HG03039 (cell line): Measurements from ENCODE around the gene ZBTB20.

Source experiments
- ATAC-seq: cut with Tn5 transposase; IDR thresholded peaks from one replicate; pipeline ENCODE4 v1.9.1; 2021; ENCODE audit warnings: mild to moderate bottlenecking, moderate library complexity; ENCODE audit not compliant: unreplicated experiment

ZBTB20 gene

DNA sequence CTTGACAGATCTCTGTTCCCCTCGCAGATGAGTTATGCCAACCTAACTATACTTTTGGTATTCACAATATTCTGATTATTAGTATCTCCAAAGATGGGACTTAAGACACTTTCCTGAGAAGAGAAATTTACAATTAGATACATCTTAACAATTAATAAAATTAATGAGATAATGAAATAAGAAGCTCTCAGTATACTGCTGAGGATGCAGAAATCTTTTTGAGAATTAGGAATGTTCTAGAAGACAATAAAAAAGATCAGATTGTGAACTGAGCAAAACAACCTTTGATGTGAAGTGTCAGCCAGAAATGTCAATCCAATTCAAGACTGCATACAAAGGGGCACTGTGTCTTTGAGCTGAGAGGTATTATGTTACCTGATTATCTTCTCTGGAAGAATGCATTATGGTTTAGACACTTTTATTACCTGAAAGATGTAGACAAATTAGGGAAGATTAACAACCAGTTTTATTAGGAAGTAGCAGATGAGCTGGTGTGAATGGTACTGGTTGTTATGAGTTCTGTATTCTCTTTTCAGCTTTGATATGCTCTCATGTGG, 590.4 kb downstream of the ZBTB20 start:
- no peak for ATAC-seq

DNA sequence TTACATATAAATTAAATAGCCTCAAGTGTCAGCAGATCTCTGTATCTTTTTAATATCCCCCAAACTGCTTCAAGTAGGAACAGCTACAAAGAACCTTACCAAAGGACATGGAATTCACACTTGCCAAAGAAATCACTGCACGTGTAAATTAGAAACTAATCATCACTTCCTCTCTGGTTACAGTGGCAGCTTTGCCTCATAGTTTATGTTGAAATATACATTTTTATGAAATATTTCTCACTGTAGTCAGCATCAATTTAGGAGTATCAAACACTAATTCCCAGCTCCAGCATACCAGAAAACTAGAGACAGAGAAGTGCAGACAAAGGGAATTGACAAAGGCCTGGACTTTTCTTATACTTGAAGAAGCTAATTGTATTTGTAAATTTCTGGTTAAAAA, 592.4 kb downstream of the ZBTB20 start:
- no peak for ATAC-seq

DNA sequence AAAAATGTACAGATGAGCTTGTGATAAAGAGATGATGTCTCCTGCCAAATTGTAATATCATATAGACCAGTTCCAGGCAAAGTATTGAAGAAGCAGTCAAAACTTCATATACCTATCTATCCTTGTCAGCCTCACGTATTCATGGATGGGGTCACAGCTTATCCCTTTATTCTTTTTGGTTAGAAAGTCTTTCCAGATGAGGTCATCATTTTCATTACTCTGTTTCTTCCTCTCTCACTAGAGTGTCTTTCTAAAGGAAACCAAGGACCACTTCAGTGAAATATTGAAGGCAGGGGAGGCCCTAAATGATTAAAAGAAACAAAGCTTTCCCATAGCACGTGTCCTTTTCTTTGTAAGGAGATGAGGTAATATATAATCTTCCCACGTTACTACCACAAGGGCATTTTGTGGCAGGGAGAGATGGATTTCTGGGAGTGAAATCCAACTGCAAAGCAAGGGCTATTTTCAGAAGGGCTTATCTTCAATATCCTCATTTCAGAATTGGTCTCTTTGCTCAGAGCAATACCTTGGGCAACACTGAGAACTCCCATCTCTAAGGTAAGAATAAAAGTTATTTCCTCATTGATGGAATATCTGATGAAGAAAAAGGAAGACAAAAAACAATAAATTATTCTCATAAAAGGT, 593.0 kb downstream of the ZBTB20 start:
- ATAC-seq = no peak

DNA sequence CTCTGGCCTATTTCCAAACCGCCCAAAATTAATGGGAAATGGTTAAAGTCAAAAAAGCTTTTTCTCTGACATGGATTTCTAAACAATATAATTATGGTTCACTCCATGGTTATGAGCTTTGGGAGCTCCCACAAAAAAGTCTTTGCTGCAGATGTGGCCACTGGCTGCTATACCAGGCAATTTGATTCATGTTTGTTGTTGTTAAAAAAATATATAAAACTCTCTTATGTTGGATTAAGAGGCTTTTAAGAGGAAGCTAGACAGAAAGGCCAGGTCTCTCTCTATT, 594.6 kb downstream of the ZBTB20 start:
- ATAC-seq = no peak

DNA sequence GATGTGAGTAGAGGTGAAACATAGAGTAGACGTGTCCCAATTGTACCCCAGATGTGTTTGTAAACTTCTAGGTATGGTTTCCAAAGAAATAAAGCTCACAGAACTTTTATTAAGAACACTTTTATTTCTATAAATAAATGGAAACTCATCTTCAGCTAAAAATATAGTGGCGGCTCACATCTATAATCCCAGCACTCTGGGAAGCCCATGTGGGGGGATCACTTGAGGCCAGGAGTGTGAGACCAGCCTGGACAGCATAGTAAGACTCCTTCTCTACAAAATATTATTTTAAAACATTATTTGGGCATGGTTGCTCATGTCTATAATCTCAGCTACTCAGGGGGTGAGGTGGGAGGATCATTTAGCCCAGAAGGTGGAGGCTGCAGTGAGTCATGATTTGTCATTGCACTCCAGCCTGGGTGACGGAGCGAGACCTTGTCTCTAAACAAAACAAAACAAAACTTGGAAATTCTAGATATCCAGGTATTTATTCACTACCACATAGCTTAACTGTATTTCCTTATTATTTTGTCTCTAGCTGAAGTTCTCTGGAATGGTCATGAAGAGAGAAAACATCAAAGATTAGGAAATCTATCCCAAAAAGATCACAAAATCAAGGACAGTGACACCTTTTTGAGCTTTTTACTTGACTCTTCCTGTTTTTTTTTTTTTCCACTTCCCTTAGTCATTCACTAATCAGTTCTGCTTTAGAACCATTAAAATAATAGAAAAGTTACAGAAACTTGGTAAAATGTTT, 595.1 kb downstream of the ZBTB20 start:
- ATAC-seq = no peak

DNA sequence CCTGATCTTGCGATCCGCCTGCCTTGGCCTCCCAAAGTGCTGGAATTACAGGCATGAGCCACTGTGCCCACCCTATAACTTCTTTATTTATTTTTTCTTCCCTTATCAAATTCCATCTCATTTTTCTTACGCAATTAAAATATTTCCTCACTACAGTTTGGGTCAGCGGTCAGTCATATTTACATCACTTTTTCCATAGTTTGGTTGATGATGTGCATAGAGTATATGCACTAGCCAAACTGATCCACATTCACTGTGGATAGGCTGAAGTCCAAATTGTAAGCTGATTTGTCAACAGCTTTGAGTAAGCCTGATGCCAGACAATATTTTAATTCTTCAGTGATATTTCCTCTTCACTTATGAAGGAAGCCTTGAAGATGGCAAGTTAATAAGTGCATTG, 596.9 kb downstream of the ZBTB20 start:
- no peak for ATAC-seq

DNA sequence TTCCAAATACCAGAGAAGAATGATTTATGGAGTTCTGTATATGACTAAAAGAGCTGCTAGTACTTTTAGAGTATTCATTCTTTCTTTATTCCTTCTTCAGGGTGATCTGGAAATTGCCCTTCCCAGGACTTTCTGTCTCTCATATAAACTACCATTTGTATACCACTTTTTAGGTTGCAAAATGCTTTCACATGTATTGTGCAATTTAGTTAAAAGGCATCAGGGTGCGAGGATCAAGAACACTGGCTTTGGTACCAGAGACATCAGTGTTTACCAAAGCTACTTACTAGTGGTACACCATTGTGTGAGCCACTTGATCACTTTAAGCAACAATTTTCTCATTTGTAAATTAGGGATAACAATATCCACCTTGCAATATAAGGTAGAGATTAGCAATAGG, 601.9 kb downstream of the ZBTB20 start:
- no peak for ATAC-seq

DNA sequence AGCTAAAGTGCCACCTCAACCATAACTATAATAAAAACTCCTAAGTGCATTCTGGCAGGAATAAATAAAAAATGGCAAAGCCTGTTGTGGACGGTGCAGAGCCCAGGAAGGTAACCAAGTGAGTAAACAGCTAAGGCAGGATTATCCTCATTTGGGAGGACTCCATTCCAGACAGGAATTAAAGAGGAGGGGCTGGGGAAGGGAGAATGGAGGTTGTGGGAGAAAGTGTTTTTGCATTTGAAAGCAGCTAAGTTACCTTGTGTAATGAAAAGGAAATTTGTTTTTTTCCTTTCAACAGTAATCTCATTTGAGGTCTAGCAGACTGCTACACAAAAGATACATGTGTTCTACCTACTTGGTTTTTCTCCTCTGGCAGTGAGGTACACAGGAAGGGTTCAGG, 604.7 kb downstream of the ZBTB20 start:
- no peak for ATAC-seq

DNA sequence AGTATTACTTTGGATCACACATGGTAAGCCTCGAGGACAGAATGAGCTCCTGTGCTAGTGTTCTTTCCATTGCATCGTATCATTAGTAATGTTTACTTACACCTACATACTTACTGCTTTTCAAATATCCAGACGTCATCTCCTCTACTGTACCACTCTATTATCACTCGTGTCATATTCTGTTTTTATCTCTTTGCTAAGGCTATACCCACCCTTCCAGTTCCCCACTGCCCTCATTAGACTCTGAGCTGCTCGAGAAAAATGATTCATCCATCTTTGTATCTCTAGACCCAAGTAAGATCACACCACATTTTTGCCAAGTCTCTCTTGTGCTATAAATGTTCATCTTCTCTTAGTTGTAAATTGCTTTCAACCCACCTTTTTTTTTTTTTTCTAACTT, 607.6 kb downstream of the ZBTB20 start:
- ATAC-seq = no peak

DNA sequence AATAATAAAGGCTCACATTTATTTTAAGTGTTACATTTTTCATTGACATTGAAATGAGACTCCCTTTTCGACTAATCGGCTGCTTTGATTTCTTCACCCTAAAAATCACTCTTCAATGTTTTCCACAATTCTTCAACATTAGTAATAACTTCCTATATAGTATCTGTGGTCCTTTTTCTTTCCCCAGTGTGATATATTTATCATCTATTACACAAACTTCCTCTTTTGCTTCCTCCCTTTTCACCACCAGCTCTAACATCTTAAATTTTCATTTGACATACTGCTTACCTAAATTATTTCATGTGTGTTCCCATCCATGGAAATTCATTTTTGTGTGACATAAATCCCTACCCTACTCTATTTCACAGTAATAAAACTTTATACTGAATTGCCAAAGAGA, 608.9 kb downstream of the ZBTB20 start:
- no peak for ATAC-seq

DNA sequence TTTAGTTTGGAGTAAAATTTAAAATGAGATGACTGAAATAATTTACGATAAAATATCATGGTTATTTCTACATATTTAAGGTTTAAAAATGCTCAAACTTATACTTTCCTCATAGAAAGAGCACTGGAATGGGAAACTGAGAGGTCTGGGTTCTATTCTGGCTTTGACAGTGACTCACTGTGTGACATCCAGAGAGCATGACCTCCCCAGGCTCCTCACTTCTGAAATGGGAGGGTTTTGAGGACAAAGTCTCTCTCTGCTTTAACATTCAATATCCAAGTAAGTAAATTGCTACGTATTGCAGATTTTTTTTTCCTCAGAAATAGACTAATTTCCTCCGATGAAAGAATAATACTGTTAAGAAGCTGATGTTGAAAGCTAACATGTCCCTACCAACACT, 618.6 kb downstream of the ZBTB20 start:
- no peak for ATAC-seq

DNA sequence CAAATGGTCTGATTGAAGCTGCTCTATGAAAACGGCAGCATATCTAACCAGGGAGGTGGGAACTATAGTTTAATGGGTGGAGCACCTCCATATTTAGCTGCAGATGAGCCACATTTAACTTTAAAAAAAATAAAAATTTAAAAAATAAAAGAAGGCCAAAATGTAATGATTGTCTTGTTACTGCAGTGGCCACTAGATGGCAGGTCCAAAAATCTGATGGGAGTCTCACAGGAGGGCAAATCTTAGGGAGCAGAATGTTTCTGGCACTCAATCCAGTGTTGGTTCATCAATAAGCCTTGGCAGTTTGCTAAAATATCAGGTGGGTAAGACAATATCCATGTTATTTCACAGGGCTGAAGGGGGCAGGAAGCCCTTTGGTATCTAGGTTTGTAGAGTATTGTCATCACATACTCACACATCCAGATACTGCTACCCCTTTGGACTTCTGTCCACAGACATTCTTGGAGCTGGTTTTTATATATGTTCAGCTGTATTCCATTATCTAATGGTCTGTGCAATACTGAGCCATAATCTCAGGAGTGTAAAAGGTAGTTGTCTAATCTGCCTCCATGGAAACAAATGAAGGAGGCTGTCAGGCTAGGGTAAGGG, 619.9 kb downstream of the ZBTB20 start:
- no peak for ATAC-seq

DNA sequence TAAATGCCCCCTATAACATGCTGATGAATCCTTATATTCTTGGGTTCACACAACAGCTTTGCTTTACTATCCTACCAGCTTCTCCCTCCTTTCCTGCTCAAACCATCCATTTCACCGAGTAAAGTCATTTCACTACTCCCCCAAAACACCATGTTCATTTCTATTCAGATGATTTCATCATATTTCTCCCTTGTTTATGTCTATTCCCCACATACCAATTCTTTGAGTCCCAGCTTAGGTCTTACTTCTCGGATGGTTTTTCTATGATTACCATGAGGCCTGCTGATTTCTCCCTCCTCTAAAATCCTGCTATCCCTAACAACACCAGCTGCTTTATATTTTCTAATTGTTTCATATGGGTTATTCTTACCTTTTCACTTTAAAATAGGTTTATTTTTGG, 621.8 kb downstream of the ZBTB20 start:
- no peak for ATAC-seq

DNA sequence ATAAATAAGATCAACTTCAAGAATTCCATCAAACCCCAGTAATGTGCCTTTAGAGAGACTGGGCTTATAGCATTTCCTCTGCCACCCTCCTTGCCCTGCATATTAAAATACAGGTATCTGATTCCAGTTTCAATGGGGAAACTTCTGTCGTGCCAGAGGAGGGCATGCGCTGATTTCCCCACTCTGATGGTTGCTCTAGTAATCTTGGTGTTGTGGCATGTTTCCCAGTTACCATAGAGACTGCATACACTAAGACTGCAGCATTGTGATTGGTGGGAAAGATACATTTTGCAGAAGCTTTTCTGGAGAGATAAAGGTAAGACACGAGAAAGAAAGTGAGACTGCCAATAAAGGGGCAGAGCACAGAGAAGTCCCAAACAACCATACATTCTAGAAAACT, 627.7 kb downstream of the ZBTB20 start:
- peak; percentile 91 for ATAC-seq

DNA sequence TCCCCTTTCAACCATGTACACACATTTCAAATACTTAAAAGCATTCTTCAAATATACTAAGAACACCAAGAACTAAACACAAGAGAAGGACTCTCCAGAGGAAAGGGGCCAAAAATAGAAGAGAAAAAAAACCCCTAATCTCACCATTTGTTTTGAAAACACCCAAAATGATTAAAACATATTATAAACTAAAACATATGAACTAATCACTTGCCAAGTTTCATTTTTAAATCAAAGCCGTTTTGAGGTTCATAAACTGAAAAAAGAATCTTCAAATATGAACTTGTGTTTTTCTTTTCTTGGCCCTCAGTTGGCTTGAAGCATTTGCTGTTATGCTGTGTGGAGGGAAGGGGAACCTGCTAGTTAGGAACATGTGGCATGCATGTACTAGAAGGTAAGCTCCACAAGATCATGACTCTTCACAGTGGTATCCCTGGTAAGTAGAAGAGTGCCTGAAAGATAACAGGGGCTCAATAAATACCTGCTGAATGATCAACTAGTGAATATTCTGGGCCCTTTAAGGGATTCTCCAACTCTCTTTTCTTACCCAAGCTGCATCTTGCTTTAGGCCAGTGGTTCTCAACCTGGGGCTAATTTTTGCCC, 628.8 kb downstream of the ZBTB20 start:
- no peak for ATAC-seq

DNA sequence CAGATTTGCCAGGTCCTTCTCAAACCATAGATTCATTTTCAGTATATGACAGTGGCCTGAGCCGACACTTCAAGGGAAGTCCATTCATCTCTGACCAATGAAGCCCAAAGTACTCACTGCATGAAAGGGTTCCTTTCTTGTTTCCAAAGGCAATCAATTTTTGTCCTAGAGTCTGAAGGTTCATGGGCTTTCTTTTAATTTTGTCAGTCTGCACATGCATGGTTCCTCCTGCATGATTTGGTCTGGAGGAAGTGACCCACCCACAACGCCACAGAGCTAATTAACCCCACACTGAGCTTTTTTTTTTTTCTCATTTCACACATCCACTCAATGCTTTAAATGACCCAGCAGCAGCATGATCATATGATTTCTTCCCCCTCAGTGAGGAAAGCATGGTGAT, 636.9 kb downstream of the ZBTB20 start:
- ATAC-seq = no peak

DNA sequence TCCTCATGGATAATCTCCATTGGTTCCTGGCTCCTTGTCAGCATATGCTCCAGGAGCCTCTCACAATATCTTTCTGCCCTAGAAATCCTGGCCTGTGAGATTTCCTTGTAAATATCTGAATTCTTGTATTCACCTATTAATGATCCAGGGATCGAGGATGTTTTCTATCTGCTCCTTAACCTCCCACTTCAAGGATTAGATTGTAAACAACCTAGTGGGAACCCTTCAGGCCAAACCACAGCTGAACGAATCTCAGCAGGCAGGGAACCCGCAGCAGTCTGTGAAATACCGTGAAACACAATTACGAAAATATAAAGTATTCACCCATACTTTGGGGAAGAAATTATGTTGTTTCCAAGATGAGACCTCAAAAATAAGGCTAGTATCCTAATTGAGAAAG, 637.3 kb downstream of the ZBTB20 start:
- ATAC-seq = no peak

DNA sequence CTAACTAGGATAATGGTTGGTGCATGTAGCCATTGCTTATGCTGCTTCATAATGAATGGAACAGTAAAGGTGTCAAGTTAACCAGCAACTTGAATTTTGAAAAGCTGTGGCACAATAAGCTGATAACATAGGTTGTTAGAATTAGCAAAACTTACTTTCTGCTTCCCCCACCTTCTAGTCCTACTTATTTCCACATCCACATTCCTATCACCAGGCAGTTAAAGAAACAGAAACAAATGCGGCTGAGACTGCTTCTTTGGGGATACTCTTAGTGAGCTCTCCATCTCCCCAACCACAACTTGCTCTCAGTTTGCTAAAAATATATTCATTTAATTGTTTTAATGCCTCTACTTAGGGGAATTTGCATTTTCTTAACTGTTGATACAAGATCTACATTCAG, 638.1 kb downstream of the ZBTB20 start:
- no peak for ATAC-seq

DNA sequence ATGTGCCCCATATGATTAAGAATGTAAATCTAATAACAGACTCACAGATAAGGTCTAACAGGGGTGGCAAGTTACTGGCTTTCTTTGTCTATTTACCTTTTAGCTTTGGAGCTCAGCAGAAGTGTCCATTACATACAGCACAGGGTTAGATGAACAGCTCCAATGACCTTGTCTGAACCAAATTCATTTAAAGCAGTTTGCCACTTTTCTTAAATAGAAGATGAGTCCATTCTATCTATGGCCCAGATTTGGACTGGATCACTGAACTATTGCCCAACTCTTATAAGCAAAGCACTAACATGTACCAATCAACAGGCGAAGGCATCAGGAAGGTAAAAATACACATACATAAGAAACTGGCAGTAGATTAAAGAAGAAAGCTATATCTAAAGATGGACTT, 638.9 kb downstream of the ZBTB20 start:
- ATAC-seq = no peak

DNA sequence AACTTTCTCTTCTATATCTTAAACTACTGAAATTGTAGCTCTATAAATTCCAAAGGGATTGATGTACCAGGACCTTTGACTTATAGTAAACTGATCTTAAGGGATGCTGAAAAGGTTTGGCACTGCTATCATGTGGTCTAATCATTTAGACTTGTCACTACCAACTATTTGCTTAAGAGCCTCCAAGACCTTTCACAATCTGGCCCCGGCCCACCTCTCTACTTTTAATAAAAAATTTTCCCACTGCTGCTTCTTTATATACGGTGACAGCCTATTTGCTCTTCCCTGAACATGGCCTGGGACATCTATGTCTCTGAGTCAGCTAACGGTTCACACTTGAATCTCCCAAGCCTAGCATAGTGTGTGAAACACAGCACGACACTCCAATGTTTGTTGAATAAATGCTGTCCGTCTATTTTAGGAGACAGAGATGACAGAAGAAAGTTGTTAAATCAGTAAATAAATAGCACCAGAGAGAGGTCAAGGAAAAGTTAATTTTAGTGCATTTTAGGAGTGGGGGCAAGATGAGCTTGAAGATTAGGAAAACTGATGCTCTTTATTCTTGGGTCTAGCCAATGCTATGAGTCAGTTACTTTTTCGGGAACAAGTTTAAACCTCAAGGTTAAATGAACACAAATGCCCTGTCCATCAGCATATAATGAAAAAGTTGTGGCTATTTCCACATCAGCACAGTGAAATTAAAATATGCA, 640.3 kb downstream of the ZBTB20 start:
- no peak for ATAC-seq

DNA sequence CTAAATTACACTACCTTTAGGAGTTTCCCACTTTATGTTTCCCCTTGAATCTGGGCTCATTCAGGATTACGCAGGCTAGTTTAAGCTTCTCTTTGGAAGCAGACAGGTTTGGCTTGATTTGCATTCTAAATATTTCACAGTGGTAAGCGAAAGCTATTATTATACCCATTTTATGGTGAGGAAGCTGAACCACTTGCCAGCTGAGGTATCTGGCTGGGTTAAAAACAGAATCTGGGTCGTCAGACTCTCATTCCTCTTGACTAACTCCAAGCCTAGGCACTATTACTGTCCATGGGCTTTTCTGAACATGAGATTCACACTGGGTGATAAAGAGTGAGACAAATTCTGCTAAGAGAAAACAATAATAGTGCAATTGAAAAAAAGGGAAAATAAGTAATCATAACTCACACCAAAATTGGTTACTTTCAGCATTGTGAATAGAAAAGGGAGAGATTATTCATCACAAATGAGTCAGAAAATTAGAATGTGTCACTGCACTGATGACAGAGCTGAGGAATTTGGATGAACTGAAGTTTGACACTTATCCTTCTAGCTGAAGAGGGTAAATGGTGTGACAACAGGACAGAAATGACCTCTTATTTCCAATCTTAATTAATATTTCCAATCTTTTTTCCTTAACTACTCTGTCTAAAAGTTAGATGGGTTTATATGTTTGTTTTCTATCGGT, 642.0 kb downstream of the ZBTB20 start:
- no peak for ATAC-seq
